Left hindlimb (tissue), 1 donor: ENCODE measurements around the gene DOCK1.
"Not testable (repeated sequence)": the region's sequence is repeated elsewhere in the genome, so short reads cannot be mapped to it uniquely, and the experiment has no call there.

Experiments used
- DNase-seq: peaks from one replicate; pipeline ENCODE4 v3.0.0-alpha.2; 2018

The DOCK1 gene

GRCh38 chr10:127291329-127291728, 386.1 kb downstream of the DOCK1 start:
- DNase-seq = no peak

GRCh38 chr10:127292888-127293287, 387.7 kb downstream of the DOCK1 start:
- DNase-seq = no peak

- no peak for DNase-seq
Measured at GRCh38 chr10:127293640-127294039, 388.4 kb downstream of the DOCK1 start.

- DNase-seq = no peak
Measured at GRCh38 chr10:127296696-127297095, 391.5 kb downstream of the DOCK1 start.

GRCh38 chr10:127298381-127298780, 393.2 kb downstream of the DOCK1 start:
- DNase-seq = no peak

- not testable (repeated sequence) for DNase-seq
Measured at GRCh38 chr10:127299192-127299591, 394.0 kb downstream of the DOCK1 start.

- no peak for DNase-seq
Measured at GRCh38 chr10:127299956-127300689, 394.9 kb downstream of the DOCK1 start.

GRCh38 chr10:127300868-127301321, 395.7 kb downstream of the DOCK1 start:
- DNase-seq = no peak

- DNase-seq = no peak
Measured at GRCh38 chr10:127302343-127302742, 397.1 kb downstream of the DOCK1 start.

GRCh38 chr10:127303105-127303504, 397.9 kb downstream of the DOCK1 start:
- DNase-seq = no peak

GRCh38 chr10:127303746-127304145, 398.5 kb downstream of the DOCK1 start:
- no peak for DNase-seq

GRCh38 chr10:127306479-127306878, 401.3 kb downstream of the DOCK1 start:
- no peak for DNase-seq

- no peak for DNase-seq
Measured at GRCh38 chr10:127307338-127307737, 402.1 kb downstream of the DOCK1 start.

GRCh38 chr10:127308031-127308430, 402.8 kb downstream of the DOCK1 start:
- DNase-seq = no peak

- not testable (repeated sequence) for DNase-seq
Measured at GRCh38 chr10:127309619-127310018, 404.4 kb downstream of the DOCK1 start.

- DNase-seq = no peak
Measured at GRCh38 chr10:127310430-127310829, 405.2 kb downstream of the DOCK1 start.

- no peak for DNase-seq
Measured at GRCh38 chr10:127310923-127311322, 405.7 kb downstream of the DOCK1 start.

- DNase-seq = no peak
Measured at GRCh38 chr10:127313996-127314700, 408.9 kb downstream of the DOCK1 start.

- no peak for DNase-seq
Measured at GRCh38 chr10:127314797-127315196, 409.6 kb downstream of the DOCK1 start.

GRCh38 chr10:127315888-127316287, 410.7 kb downstream of the DOCK1 start:
- no peak for DNase-seq

- DNase-seq = no peak
Measured at GRCh38 chr10:127318396-127318795, 413.2 kb downstream of the DOCK1 start.

GRCh38 chr10:127319271-127319670, 414.0 kb downstream of the DOCK1 start:
- DNase-seq = no peak

- DNase-seq = no peak
Measured at GRCh38 chr10:127319691-127320090, 414.5 kb downstream of the DOCK1 start.

- no peak for DNase-seq
Measured at GRCh38 chr10:127320176-127320575, 414.9 kb downstream of the DOCK1 start.
